HCT116 (cell line): ENCODE results near the gene ITPR2. TPM values are rescaled to one million over a fixed set of nuclear protein-coding genes. Genes with fewer than 3 reads are reported as not detected.

ENCODE experiments used
- ATAC-seq: fragments of 200-7000 bp; cut with Tn5 transposase; 2 replicates; pipeline ENCODE4 v1.9.1; 2020; ENCODE audit warnings: mild to moderate bottlenecking, moderate library complexity
- BruUV-seq: library from RNA; stranded (reverse); fragments of 400-500 nt; replicated peaks from 2 replicates; lab custom pipeline; 2021; lab: Mats Ljungman, UMichigan
- CTCF ChIA-PET: fragments of 300-600 bp; sonication (Branson Sonifier 250); formaldehyde crosslinking; loops from one replicate; lab custom pipeline; 2021; ENCODE audit warnings: antibody characterized with exemption; lab: Charles Lee
- POLR2A ChIA-PET: fragments of 300-600, 350-600 bp; sonication (Branson Sonifier 250); formaldehyde crosslinking; loops from one replicate; lab custom pipeline; 2021; ENCODE audit warnings: antibody characterized with exemption; lab: Charles Lee
- RAD21 ChIA-PET, 2 experiments: fragments of 300-600 bp; sonication (Branson Sonifier 250); formaldehyde crosslinking; loops; one replicate each; lab custom pipeline; 2023; ENCODE audit warnings: low total read pairs in 2 of 2; ENCODE audit not compliant: uncharacterized antibody in 2 of 2, unreplicated experiment in 2 of 2, low non-redundant PET in 1 of 2; lab: Charles Lee
- DNase-seq: peaks from one replicate; pipeline ENCODE4 v3.0.0-alpha.2; 2010; ENCODE audit warnings: low read depth, low spot score
- H2AFZ ChIP-seq: fragments of 200-600 bp; shearing (Covaris generic), sonication (generic); 2 replicates; pipeline ENCODE4 v1.6.1; 2017; ENCODE audit warnings: low read depth, mixed run types, mixed read lengths, antibody characterized with exemption, low read length; ENCODE audit not compliant: poor library complexity, severe bottlenecking
- H3K27ac ChIP-seq: 2 replicates; pipeline ENCODE4 v1.5.1; 2012; ENCODE audit warnings: low read depth, low read length
- H3K27me3 ChIP-seq: fragments of 200-600 bp; sonication (generic); 2 replicates; pipeline ENCODE4 v1.6.1; 2016; ENCODE audit warnings: mixed run types, low read length, mixed read lengths; ENCODE audit not compliant: insufficient read depth
- H3K36me3 ChIP-seq, 2 experiments: fragments of 200-500 bp in 1 of 2; fragments of 200-600 bp in 1 of 2; sonication (Bioruptor generic) in 1 of 2; sonication (generic) in 1 of 2; 2 replicates each; pipeline versions ENCODE4 v1.5.1 to v1.6.1; 2014 to 2016; ENCODE audit warnings: low read length in 2 of 2, inconsistent platforms in 1 of 2, mixed read lengths in 1 of 2, mixed run types in 1 of 2; ENCODE audit not compliant: insufficient read depth in 2 of 2, control insufficient read depth in 1 of 2
- H3K4me1 ChIP-seq, 2 experiments: fragments of 200-600 bp in 1 of 2; sonication (generic) in 1 of 2; 2 replicates each; pipeline versions ENCODE4 v1.5.1 to v1.6.1; 2012 to 2017; ENCODE audit warnings: low read length in 2 of 2, inconsistent platforms in 1 of 2, mild to moderate bottlenecking in 1 of 2, mixed read lengths in 1 of 2, mixed run types in 1 of 2, moderate library complexity in 1 of 2; ENCODE audit not compliant: insufficient read depth in 2 of 2, control insufficient read depth in 1 of 2
- H3K4me2 ChIP-seq: fragments of 200-600 bp; sonication (generic); 2 replicates; pipeline ENCODE4 v1.6.1; 2017; ENCODE audit warnings: mixed run types, low read length, mixed read lengths
- H3K4me3 ChIP-seq, 2 experiments: fragments of 200-600 bp in 1 of 2; sonication (generic) in 1 of 2; replicated peaks in 1 of 2; 2 replicates each; pipeline ENCODE4 v1.5.1; 2011 to 2016; ENCODE audit warnings: low read length in 2 of 2, control low read depth in 1 of 2, low read depth in 1 of 2, mild to moderate bottlenecking in 1 of 2, mixed read lengths in 1 of 2, mixed run types in 1 of 2
- H3K79me2 ChIP-seq: fragments of 200-600 bp; sonication (generic); 2 replicates; pipeline ENCODE4 v1.6.1; 2017; ENCODE audit warnings: mild to moderate bottlenecking, mixed run types, low read length, moderate library complexity, mixed read lengths; ENCODE audit not compliant: insufficient read depth
- H3K9ac ChIP-seq: fragments of 200-600 bp; sonication (generic); 2 replicates; pipeline ENCODE4 v1.6.1; 2016; ENCODE audit warnings: low read length, mixed read lengths
- H3K9me2 ChIP-seq: fragments of 200-600 bp; sonication (generic), shearing (Covaris generic); 2 replicates; pipeline ENCODE4 v1.6.1; 2017; ENCODE audit warnings: mixed run types, mild to moderate bottlenecking, moderate library complexity; ENCODE audit not compliant: insufficient read depth
- H3K9me3 ChIP-seq, 2 experiments: fragments of 200-500 bp in 1 of 2; fragments of 200-600 bp in 1 of 2; sonication (Bioruptor generic) in 1 of 2; sonication (generic) in 1 of 2; 2 replicates each; pipeline ENCODE4 v1.6.1; 2014 to 2017; ENCODE audit warnings: low read length in 2 of 2, mixed read lengths in 2 of 2, inconsistent platforms in 1 of 2, low read depth in 1 of 2, mild to moderate bottlenecking in 1 of 2, mixed run types in 1 of 2, moderate library complexity in 1 of 2; ENCODE audit not compliant: control insufficient read depth in 1 of 2, insufficient read depth in 1 of 2
- H4K20me1 ChIP-seq: fragments of 200-600 bp; sonication (generic), shearing (Covaris generic); 2 replicates; pipeline ENCODE4 v1.6.1; 2017; ENCODE audit warnings: mixed run types, mild to moderate bottlenecking, moderate library complexity; ENCODE audit not compliant: insufficient read depth
- ELF1 ChIP-seq: IDR thresholded peaks from 2 replicates; pipeline ENCODE4 v1.6.1; 2012; ENCODE audit warnings: low read depth, borderline replicate concordance
- EZH2 ChIP-seq: fragments of 200-600 bp; sonication (generic); IDR thresholded peaks from 2 replicates; pipeline ENCODE4 v1.6.1; 2017; ENCODE audit warnings: antibody characterized with exemption, mixed run types
- EZH2phosphoT487 ChIP-seq: fragments of 200-600 bp; IDR thresholded peaks from 2 replicates; pipeline ENCODE4 v1.6.1; 2018; ENCODE audit warnings: antibody characterized with exemption, borderline replicate concordance
- FOSL1 ChIP-seq: IDR thresholded peaks from 2 replicates; pipeline ENCODE4 v1.6.1; 2012; ENCODE audit warnings: low read depth
- JUND ChIP-seq: IDR thresholded peaks from 2 replicates; pipeline ENCODE4 v1.6.1; 2012
- MAX ChIP-seq: IDR thresholded peaks from 2 replicates; pipeline ENCODE4 v1.6.1; 2012
- POLR2AphosphoS5 ChIP-seq: IDR thresholded peaks from 2 replicates; pipeline ENCODE4 v1.6.1; 2011; ENCODE audit warnings: mild to moderate bottlenecking, low read depth, low read length, moderate library complexity
- SIN3A ChIP-seq: IDR thresholded peaks from 2 replicates; pipeline ENCODE4 v1.6.1; 2012; ENCODE audit warnings: low read depth
- SP1 ChIP-seq: IDR thresholded peaks from 2 replicates; pipeline ENCODE4 v1.6.1; 2012; ENCODE audit warnings: low read depth
- TCF7L2 ChIP-seq: IDR thresholded peaks from 2 replicates; pipeline ENCODE4 v1.7.0; 2011; ENCODE audit warnings: borderline replicate concordance, inconsistent platforms; ENCODE audit not compliant: insufficient read depth, insufficient read length; ENCODE audit errors: extremely low read depth
- ZBTB33 ChIP-seq: IDR thresholded peaks from 2 replicates; pipeline ENCODE4 v1.6.1; 2011; ENCODE audit warnings: mild to moderate bottlenecking, low read length, moderate library complexity; ENCODE audit not compliant: insufficient replicate concordance; ENCODE audit errors: extremely low read depth
- intact Hi-C: fragments of 100-400 bp; cut with micrococcal nuclease; formaldehyde crosslinking; loops from 2 replicates; pipeline ENCODE4 v1.10.0; 2022
- total RNA-seq: library from RNA; stranded (reverse); gene quantifications from one replicate; pipeline ENCODE4 v1.2.1, GENCODE V29; 2021; ENCODE audit not compliant: unreplicated experiment
- TF ChIP-seq, protein P1 (sequence below): IDR thresholded peaks from 2 replicates; pipeline ENCODE4 v1.6.1; 2012; ENCODE audit warnings: low read depth

The ITPR2 gene
- total RNA-seq, 1 experiment from 2014 or later, result 6.5 TPM

DNA sequence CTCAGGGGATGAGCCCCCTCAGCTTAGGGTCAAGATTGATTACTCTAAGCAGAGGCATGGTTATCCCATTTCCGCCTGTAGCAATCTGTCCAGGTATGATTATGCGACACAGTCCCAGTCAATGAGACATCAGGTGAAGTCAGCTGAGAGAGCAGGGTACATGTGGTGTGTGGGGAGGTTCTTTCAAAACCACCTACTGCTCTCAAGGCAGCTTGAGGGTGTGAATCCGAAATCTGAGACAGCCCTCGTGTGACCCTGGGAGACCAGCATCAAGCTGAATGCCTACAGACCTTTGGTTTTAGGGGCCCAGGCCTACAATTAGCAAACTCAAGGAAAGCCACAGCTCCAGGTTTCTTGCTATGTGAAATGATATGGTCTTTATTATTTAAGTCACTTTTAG lies 275.7 kb downstream of the ITPR2 start (continued):
- no peak for TF ChIP-seq EZH2phosphoT487

- intact Hi-C loops, result no loop called here
- no peak overlapping the region for H3K4me2 ChIP-seq
- DNase-seq (no peak), ATAC-seq (no peak)
- POLR2A ChIA-PET, result no interaction called here
- RAD21 ChIA-PET, result no interaction called here
- CTCF ChIA-PET, result no interaction called here
- H3K4me1 ChIP-seq, result no peaks in the 10 kb centered on the region
- H4K20me1 ChIP-seq, result no peaks in the 10 kb centered on the region
- TF ChIP-seq MAX (no peak), TCF7L2 (no peak), FOSL1 (no peak), SP1 (no peak), JUND (no peak), ZBTB33 (no peak), SIN3A (no peak), POLR2AphosphoS5 (no peak), EZH2 (no peak), EZH2phosphoT487 (no peak), ELF1 (no peak)
- TF ChIP-seq, protein P1, sequence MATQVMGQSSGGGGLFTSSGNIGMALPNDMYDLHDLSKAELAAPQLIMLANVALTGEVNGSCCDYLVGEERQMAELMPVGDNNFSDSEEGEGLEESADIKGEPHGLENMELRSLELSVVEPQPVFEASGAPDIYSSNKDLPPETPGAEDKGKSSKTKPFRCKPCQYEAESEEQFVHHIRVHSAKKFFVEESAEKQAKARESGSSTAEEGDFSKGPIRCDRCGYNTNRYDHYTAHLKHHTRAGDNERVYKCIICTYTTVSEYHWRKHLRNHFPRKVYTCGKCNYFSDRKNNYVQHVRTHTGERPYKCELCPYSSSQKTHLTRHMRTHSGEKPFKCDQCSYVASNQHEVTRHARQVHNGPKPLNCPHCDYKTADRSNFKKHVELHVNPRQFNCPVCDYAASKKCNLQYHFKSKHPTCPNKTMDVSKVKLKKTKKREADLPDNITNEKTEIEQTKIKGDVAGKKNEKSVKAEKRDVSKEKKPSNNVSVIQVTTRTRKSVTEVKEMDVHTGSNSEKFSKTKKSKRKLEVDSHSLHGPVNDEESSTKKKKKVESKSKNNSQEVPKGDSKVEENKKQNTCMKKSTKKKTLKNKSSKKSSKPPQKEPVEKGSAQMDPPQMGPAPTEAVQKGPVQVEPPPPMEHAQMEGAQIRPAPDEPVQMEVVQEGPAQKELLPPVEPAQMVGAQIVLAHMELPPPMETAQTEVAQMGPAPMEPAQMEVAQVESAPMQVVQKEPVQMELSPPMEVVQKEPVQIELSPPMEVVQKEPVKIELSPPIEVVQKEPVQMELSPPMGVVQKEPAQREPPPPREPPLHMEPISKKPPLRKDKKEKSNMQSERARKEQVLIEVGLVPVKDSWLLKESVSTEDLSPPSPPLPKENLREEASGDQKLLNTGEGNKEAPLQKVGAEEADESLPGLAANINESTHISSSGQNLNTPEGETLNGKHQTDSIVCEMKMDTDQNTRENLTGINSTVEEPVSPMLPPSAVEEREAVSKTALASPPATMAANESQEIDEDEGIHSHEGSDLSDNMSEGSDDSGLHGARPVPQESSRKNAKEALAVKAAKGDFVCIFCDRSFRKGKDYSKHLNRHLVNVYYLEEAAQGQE, result no peak
- no peaks in the 10 kb centered on the region for H3K9me2 ChIP-seq
- H3K79me2 ChIP-seq, result no peaks in the 10 kb centered on the region
- H3K27ac ChIP-seq, result no peak overlapping the region
- no peaks in the 10 kb centered on the region for H3K27me3 ChIP-seq
- BruUV-seq, result no TSS peak
- H2AFZ ChIP-seq, result no peak overlapping the region
- H3K36me3 ChIP-seq, result no peaks in the 10 kb centered on the region
- no peak overlapping the region for H3K9ac ChIP-seq
- H3K9me3 ChIP-seq, result no peaks in the 10 kb centered on the region
- H3K4me3 ChIP-seq, result no peak overlapping the region
Observed at GRCh38 chr12:26556916-26557315, 276.1 kb downstream of the ITPR2 start.
